Tibial nerve (tissue), 3 donors: Measurements from ENCODE around the gene MKLN1.

Source experiments
- POLR2A ChIP-seq, 2 donors: fragments of 450-650 bp; IDR thresholded peaks; one replicate each; pipeline ENCODE4 v1.6.1; 2017; ENCODE audit warnings: antibody characterized with exemption in 2 of 2, mild to moderate bottlenecking in 2 of 2, moderate library complexity in 2 of 2
- TF ChIP-seq, protein P1 (sequence below), 5 experiments: fragments of 200-600 bp in 3 of 5; fragments of 450-650 bp in 2 of 5; sonication (generic) in 3 of 5; IDR thresholded peaks; one replicate each; pipeline ENCODE4 v1.5.1; 2016 to 2019; ENCODE audit warnings: antibody characterized with exemption in 5 of 5, mild to moderate bottlenecking in 3 of 5, moderate library complexity in 2 of 5

- TF ChIP-seq, protein P1, sequence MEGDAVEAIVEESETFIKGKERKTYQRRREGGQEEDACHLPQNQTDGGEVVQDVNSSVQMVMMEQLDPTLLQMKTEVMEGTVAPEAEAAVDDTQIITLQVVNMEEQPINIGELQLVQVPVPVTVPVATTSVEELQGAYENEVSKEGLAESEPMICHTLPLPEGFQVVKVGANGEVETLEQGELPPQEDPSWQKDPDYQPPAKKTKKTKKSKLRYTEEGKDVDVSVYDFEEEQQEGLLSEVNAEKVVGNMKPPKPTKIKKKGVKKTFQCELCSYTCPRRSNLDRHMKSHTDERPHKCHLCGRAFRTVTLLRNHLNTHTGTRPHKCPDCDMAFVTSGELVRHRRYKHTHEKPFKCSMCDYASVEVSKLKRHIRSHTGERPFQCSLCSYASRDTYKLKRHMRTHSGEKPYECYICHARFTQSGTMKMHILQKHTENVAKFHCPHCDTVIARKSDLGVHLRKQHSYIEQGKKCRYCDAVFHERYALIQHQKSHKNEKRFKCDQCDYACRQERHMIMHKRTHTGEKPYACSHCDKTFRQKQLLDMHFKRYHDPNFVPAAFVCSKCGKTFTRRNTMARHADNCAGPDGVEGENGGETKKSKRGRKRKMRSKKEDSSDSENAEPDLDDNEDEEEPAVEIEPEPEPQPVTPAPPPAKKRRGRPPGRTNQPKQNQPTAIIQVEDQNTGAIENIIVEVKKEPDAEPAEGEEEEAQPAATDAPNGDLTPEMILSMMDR (IDR thresholded peaks at IDR 0.05), result no peak
- TF ChIP-seq POLR2A (IDR thresholded peaks at IDR 0.05), result no peak
Measured at GRCh38 chr7:131299074-131299473, 28.6 kb upstream of the MKLN1 start.
